ENCODE measurements around the gene CDH13. TPM values are rescaled to one million over a fixed set of nuclear protein-coding genes. Genes with fewer than 3 reads are reported as not detected.

The CDH13 gene
- total and polyA plus RNA-seq, 2 experiments from 2014 or later = 1.2 to 1.5 TPM

- no peak for DNase-seq (ENCODE audit: low spot score)
- Histone ChIP-seq H3K9me2 (replicated peaks; ENCODE audit: insufficient read depth) (no peaks in the 10 kb centered on the region), H3K9me3 (ENCODE audit: low read depth) (no peaks in the 10 kb centered on the region), H4K20me1 (ENCODE audit: insufficient read depth, poor library complexity, severe bottlenecking) (no peaks in the 10 kb centered on the region), H2AFZ (no peak overlapping the region), H3K4me3 (no peak overlapping the region), H3K79me2 (no peaks in the 10 kb centered on the region), H3K4me2 (no peak overlapping the region), H3K36me3 (replicated peaks; ENCODE audit: insufficient read depth, low read depth) (no peaks in the 10 kb centered on the region), H3K27ac (no peak overlapping the region), H3K27me3 (peaks cover 2% of the 10 kb centered on the region), H3K4me1 (ENCODE audit: insufficient read depth) (no peaks in the 10 kb centered on the region)
- 78% methylated on average over 4 of the region's 4 CpGs for WGBS (ENCODE audit: low lambda C conversion rate, missing lambda C conversion rate)
- TF ChIP-seq EZH2phosphoT487 (IDR thresholded peaks at IDR 0.05; ENCODE audit: low read depth, severe bottlenecking, unreplicated experiment) = no peak
- TF ChIP-seq CTCF (IDR thresholded peaks at IDR 0.05; ENCODE audit: poor library complexity) = no peak
- TF ChIP-seq EZH2 (IDR thresholded peaks at IDR 0.05; ENCODE audit: borderline replicate concordance) = no peak
These were observed 643.3 kb downstream of the CDH13 start for GRCh38 chr16:83270061-83270460.

GRCh38 chr16:83270640-83271039 is 643.9 kb downstream of the CDH13 start:
- Histone ChIP-seq H3K27ac (no peak overlapping the region), H3K27me3 (no peaks in the 10 kb centered on the region), H3K9me3 (ENCODE audit: low read depth) (no peaks in the 10 kb centered on the region), H3K36me3 (replicated peaks; ENCODE audit: insufficient read depth, low read depth) (no peaks in the 10 kb centered on the region), H2AFZ (no peak overlapping the region), H3K79me2 (no peaks in the 10 kb centered on the region), H3K9me2 (replicated peaks; ENCODE audit: insufficient read depth) (no peaks in the 10 kb centered on the region), H3K4me1 (ENCODE audit: insufficient read depth) (no peaks in the 10 kb centered on the region), H3K4me3 (no peak overlapping the region), H3K4me2 (no peak overlapping the region), H4K20me1 (ENCODE audit: insufficient read depth, poor library complexity, severe bottlenecking) (no peaks in the 10 kb centered on the region)
- TF ChIP-seq EZH2 (IDR thresholded peaks at IDR 0.05; ENCODE audit: borderline replicate concordance) (no peak), EZH2phosphoT487 (IDR thresholded peaks at IDR 0.05; ENCODE audit: low read depth, severe bottlenecking, unreplicated experiment) (no peak), CTCF (IDR thresholded peaks at IDR 0.05; ENCODE audit: poor library complexity) (no peak)
- WGBS (ENCODE audit: low lambda C conversion rate, missing lambda C conversion rate) = 56% methylated on average over 3 of the region's 3 CpGs
- DNase-seq (ENCODE audit: low spot score) = no peak

GRCh38 chr16:83271123-83271522 is 644.4 kb downstream of the CDH13 start:
- Histone ChIP-seq H3K4me2 (no peak overlapping the region), H3K36me3 (replicated peaks; ENCODE audit: insufficient read depth, low read depth) (no peaks in the 10 kb centered on the region), H3K9me2 (replicated peaks; ENCODE audit: insufficient read depth) (no peaks in the 10 kb centered on the region), H2AFZ (no peak overlapping the region), H3K27ac (no peak overlapping the region), H3K9me3 (ENCODE audit: low read depth) (no peaks in the 10 kb centered on the region), H4K20me1 (ENCODE audit: insufficient read depth, poor library complexity, severe bottlenecking) (no peaks in the 10 kb centered on the region), H3K79me2 (no peaks in the 10 kb centered on the region), H3K4me3 (no peak overlapping the region), H3K27me3 (no peaks in the 10 kb centered on the region), H3K4me1 (ENCODE audit: insufficient read depth) (no peaks in the 10 kb centered on the region)
- WGBS (ENCODE audit: low lambda C conversion rate, missing lambda C conversion rate) = 47% methylated on average over 2 of the region's 2 CpGs
- TF ChIP-seq CTCF (IDR thresholded peaks at IDR 0.05; ENCODE audit: poor library complexity) = no peak
- TF ChIP-seq EZH2phosphoT487 (IDR thresholded peaks at IDR 0.05; ENCODE audit: low read depth, severe bottlenecking, unreplicated experiment) = no peak
- no peak for TF ChIP-seq EZH2 (IDR thresholded peaks at IDR 0.05; ENCODE audit: borderline replicate concordance)
- DNase-seq (ENCODE audit: low spot score) = no peak

Measured in hepatocyte (in vitro differentiated cells).